ENCODE measurements around the gene FILIP1. TPM values are rescaled to one million over a fixed set of nuclear protein-coding genes. Genes with fewer than 3 reads are reported as not detected.

The FILIP1 gene
- total RNA-seq, 4 donors from 2014 or later = 0.08 to 2.3 (median 0.25) TPM

- 84% methylated on average over 5 of the region's 5 CpGs for WGBS
- TF ChIP-seq CTCF (IDR thresholded peaks at IDR 0.05) = no peak
- no peak for TF ChIP-seq POLR2A (IDR thresholded peaks at IDR 0.05)
- no peak for TF ChIP-seq POLR2AphosphoS5 (IDR thresholded peaks at IDR 0.05)
- no peak for TF ChIP-seq EP300 (IDR thresholded peaks at IDR 0.05)
- no peak for DNase-seq (ENCODE audit: low spot score in 2 of 2)
- Histone ChIP-seq H3K27me3 (no peaks in the 10 kb centered on the region), H3K9me3 (no peaks in the 10 kb centered on the region), H3K4me3 (no peak overlapping the region), H3K4me1 (no peaks in the 10 kb centered on the region), H3K27ac (no peak overlapping the region), H3K36me3 (no peaks in the 10 kb centered on the region)
Observed at GRCh38 chr6:75374961-75375400, 118.6 kb downstream of the FILIP1 start.

- no peaks in the 10 kb centered on the region for H3K36me3 ChIP-seq
- no peak overlapping the region for H3K4me3 ChIP-seq
- no peak for DNase-seq (ENCODE audit: low spot score in 2 of 2)
- no peaks in the 10 kb centered on the region for H3K27me3 ChIP-seq
- no peak for TF ChIP-seq CTCF (IDR thresholded peaks at IDR 0.05)
- no peaks in the 10 kb centered on the region for H3K9me3 ChIP-seq
- no peak overlapping the region for H3K27ac ChIP-seq
- H3K4me1 ChIP-seq = no peaks in the 10 kb centered on the region
Observed at GRCh38 chr6:75372884-75373283, 120.7 kb downstream of the FILIP1 start.

- WGBS = 96% methylated on average over 2 of the region's 2 CpGs
- no peaks in the 10 kb centered on the region for H3K27me3 ChIP-seq
- H3K4me3 ChIP-seq = no peak overlapping the region
- H3K4me1 ChIP-seq = no peaks in the 10 kb centered on the region
- no peak overlapping the region for H3K27ac ChIP-seq
- H3K36me3 ChIP-seq = no peaks in the 10 kb centered on the region
- DNase-seq (ENCODE audit: low spot score in 2 of 2) = no peak
- TF ChIP-seq CTCF (IDR thresholded peaks at IDR 0.05) (no peak), POLR2A (IDR thresholded peaks at IDR 0.05) (no peak), POLR2AphosphoS5 (IDR thresholded peaks at IDR 0.05) (no peak)
- H3K9me3 ChIP-seq = no peaks in the 10 kb centered on the region
Observed at GRCh38 chr6:75370011-75370410, 123.6 kb downstream of the FILIP1 start.

- Histone ChIP-seq H3K4me1 (no peaks in the 10 kb centered on the region), H3K9me3 (no peaks in the 10 kb centered on the region), H3K36me3 (no peaks in the 10 kb centered on the region), H3K4me3 (no peak overlapping the region), H3K27me3 (no peaks in the 10 kb centered on the region), H3K27ac (no peak overlapping the region)
- 86% methylated on average over 3 of the region's 3 CpGs for WGBS
- TF ChIP-seq POLR2AphosphoS5 (IDR thresholded peaks at IDR 0.05) = no peak
- TF ChIP-seq EP300 (IDR thresholded peaks at IDR 0.05) = no peak
- TF ChIP-seq POLR2A (IDR thresholded peaks at IDR 0.05) = no peak
- no peak for TF ChIP-seq CTCF (IDR thresholded peaks at IDR 0.05)
- no peak for DNase-seq (ENCODE audit: low spot score in 2 of 2)
Observed at GRCh38 chr6:75368864-75369402, 124.7 kb downstream of the FILIP1 start.

GRCh38 chr6:75368151-75368779 lies 125.3 kb downstream of the FILIP1 start:
- no peak for TF ChIP-seq EP300 (IDR thresholded peaks at IDR 0.05)
- no peak for TF ChIP-seq CTCF (IDR thresholded peaks at IDR 0.05)
- WGBS = 88% methylated on average over 6 of the region's 6 CpGs
- Histone ChIP-seq H3K4me3 (no peak overlapping the region), H3K27ac (no peak overlapping the region), H3K4me1 (no peaks in the 10 kb centered on the region), H3K27me3 (no peaks in the 10 kb centered on the region), H3K36me3 (no peaks in the 10 kb centered on the region), H3K9me3 (no peaks in the 10 kb centered on the region)
- no peak for DNase-seq (ENCODE audit: low spot score in 2 of 2)

All from suprapubic skin (tissue), 4 donors.